Activated CD4-positive, alpha-beta memory T cell treated with anti-CD3 and anti-CD28 coated beads for 36 hours (primary cell): Measurements from ENCODE around the gene ALKBH4. TPM values are rescaled to one million over a fixed set of nuclear protein-coding genes. Genes with fewer than 3 reads are reported as not detected.
"Not testable (repeated sequence)": the region's sequence is repeated elsewhere in the genome, so short reads cannot be mapped to it uniquely, and the experiment has no call there.

Experiments used
- CTCF ChIA-PET: fragments of 350-600 bp; sonication (Branson Sonifier 250); formaldehyde crosslinking; loops from one replicate; lab custom pipeline; 2021; ENCODE audit warnings: antibody characterized with exemption, inconsistent platforms; lab: Charles Lee
- POLR2A ChIA-PET: fragments of 350-600 bp; sonication (Branson Sonifier 250); formaldehyde crosslinking; loops from one replicate; lab custom pipeline; 2021; ENCODE audit warnings: antibody characterized with exemption; lab: Charles Lee
- DNase-seq: peaks from one replicate; pipeline ENCODE4 v3.0.0-alpha.2; 2020
- H3K27ac Mint-ChIP-seq: one replicate; pipeline ENCODE4 v1.8.0; 2021; ENCODE audit warnings: mixed read lengths
- H3K27me3 Mint-ChIP-seq: one replicate; pipeline ENCODE4 v1.8.0; 2021; ENCODE audit warnings: mixed read lengths
- H3K36me3 Mint-ChIP-seq: one replicate; pipeline ENCODE4 v1.8.0; 2021; ENCODE audit warnings: mixed read lengths
- H3K4me1 Mint-ChIP-seq: one replicate; pipeline ENCODE4 v1.8.0; 2021; ENCODE audit warnings: low read depth, mixed read lengths
- H3K4me3 Mint-ChIP-seq: one replicate; pipeline ENCODE4 v1.8.0; 2021; ENCODE audit warnings: mild to moderate bottlenecking, mixed read lengths
- H3K9me3 Mint-ChIP-seq: one replicate; pipeline ENCODE4 v1.8.0; 2021; ENCODE audit warnings: mixed read lengths
- intact Hi-C: fragments of 100-400 bp; cut with micrococcal nuclease; formaldehyde crosslinking; loops from one replicate; pipeline ENCODE4 v1.15.1; 2023
- total RNA-seq, 2 experiments: library from RNA; stranded (reverse); gene quantifications; one replicate each; pipeline ENCODE4 v1.2.3, GENCODE V29; 2021

ALKBH4 gene, protein sequence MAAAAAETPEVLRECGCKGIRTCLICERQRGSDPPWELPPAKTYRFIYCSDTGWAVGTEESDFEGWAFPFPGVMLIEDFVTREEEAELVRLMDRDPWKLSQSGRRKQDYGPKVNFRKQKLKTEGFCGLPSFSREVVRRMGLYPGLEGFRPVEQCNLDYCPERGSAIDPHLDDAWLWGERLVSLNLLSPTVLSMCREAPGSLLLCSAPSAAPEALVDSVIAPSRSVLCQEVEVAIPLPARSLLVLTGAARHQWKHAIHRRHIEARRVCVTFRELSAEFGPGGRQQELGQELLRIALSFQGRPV
- 1 to 10 TPM; 7.7 to 7.8 TPM for total RNA-seq

DNA sequence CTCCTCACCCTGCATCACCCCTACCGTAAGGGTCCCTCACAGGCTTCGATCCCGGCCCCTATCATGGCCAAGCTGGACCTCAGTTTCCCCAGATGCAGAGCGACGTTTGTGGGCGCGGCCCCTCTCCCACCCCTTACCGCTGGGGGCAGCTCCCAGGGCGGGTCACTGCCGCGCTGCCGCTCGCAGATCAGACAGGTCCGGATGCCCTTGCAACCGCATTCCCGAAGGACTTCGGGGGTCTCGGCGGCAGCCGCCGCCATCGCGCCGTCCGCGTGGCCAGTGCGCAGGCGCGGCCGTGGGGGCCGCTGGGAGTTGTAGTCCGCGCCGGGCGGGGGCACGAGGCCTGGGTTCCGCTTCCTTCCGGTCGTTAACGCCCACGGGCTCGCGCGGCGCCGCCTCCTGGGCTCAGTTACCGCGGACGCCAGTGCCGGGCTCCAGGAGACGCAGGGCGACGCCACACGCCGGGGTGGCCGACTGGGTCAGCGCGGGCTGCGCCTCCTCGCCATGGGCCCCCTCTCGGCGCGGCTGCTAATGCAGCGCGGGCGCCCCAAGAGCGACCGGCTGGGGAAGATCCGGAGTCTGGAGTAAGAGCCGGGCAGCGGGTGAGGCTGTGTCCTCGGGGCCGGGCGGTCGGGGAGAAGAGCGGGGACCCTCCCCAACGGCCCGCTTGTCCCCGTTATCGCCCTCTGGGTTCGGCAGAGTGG lies at the start of gene ALKBH4, which contains the start of gene LRWD1:
ALKBH4 (minus strand) TSS at position 287 of the 704 bp plus-strand sequence; CDS start at position 260, 27 bp downstream.
LRWD1 (plus strand) TSS at position 408 of the 704 bp plus-strand sequence; CDS start at position 505, 97 bp downstream.
- Mint-ChIP-seq H3K27ac (peak within 1 kb of the TSS; percentile 75), H3K27me3 (no peaks in the 10 kb centered on the region), H3K4me3 (peak within 1 kb of the TSS; percentile 93), H3K9me3 (no peaks in the 10 kb centered on the region), H3K36me3 (no peaks in the 10 kb centered on the region), H3K4me1 (peaks cover 28% of the 10 kb centered on the region)
- DNase-seq, result peak; percentile 97
- intact Hi-C loops, result loop anchor here (1.0 to 5.0 kb wide), 3 partner anchors 38 to 177 kb away; partner anchors contain the start of gene SH2B2
- ChIA-PET POLR2A (interaction anchor here (0.9 to 2.2 kb wide), 5 partner anchors 9 to 64 kb away, joined by 3 to 7 read pairs (median 4); no protein-coding TSS in a partner anchor), CTCF (interaction anchor here (0.7 to 3.8 kb wide), 5 partner anchors 9 to 60 kb away, joined by 3 to 20 read pairs (median 4); no protein-coding TSS in a partner anchor)

DNA sequence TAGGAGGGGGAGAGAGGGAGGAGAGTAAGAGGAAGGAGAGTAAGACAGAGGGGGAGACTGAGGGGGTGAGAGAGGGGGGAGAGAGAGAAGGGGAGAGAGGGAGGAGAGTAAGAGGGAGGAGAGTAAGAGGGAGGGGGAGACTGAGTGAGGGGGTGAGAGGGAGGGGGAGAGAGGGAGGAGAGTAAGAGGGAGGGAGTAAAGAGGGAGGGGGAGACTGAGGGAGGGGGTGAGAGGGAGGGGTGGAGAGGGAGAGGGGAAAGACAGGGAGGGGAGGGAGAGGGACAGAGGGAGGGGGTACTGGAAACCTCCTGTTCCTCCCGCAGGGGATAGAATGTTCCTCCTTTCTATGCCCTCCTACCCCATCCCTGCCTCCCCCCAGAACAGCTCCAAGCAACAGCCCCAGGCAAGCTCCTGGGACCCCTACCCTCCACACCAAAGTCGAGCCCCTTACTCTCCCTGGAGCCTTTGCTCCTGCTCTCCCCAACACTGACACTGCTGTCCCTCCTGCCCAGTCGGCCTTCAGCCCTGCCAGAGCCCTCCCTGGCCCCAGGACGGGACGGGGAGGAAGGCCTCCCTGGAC lies 48.1 kb upstream of the ALKBH4 start:
- DNase-seq, CTCF ChIA-PET, POLR2A ChIA-PET, H3K36me3 Mint-ChIP-seq, H3K4me1 Mint-ChIP-seq, H3K27ac Mint-ChIP-seq, H3K9me3 Mint-ChIP-seq, intact Hi-C loops, H3K4me3 Mint-ChIP-seq, H3K27me3 Mint-ChIP-seq: not testable (repeated sequence)

DNA sequence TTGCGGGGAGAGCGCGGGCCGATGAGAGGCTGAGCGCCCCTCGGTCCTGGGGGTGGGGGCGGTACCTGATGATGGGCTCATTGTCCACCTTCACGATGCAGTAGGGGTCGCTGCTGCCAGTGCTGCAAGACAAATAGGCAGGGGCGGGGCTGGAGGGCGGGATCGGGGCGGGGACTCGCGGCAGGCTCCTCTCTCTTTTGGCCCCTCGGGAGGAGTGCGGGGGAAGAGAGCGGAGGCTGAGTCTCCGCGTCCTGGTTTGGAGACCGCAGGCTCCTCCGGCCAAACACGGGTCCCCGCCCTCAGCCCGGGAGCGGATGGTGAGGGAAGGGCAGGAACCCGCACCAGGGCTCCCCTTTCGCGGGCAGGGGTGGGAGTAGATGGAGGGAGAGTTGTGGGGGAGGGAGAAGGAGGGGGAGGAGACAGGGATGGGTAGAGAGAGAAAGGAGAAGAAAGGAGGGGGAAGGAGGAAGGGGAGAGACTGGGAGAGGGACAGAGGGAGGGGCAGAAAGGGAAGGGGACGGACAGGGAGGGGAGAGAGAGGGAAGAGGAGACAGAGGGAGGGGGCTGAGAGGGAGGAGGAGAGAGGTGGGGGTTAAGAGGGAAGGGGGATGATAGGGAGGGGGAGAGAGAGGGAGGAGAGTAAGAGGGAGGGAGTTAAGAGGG lies 47.3 kb upstream of the ALKBH4 start:
- POLR2A ChIA-PET, CTCF ChIA-PET, H3K27me3 Mint-ChIP-seq, H3K4me1 Mint-ChIP-seq, H3K9me3 Mint-ChIP-seq, H3K27ac Mint-ChIP-seq, intact Hi-C loops, DNase-seq, H3K36me3 Mint-ChIP-seq, H3K4me3 Mint-ChIP-seq: not testable (repeated sequence)

DNA sequence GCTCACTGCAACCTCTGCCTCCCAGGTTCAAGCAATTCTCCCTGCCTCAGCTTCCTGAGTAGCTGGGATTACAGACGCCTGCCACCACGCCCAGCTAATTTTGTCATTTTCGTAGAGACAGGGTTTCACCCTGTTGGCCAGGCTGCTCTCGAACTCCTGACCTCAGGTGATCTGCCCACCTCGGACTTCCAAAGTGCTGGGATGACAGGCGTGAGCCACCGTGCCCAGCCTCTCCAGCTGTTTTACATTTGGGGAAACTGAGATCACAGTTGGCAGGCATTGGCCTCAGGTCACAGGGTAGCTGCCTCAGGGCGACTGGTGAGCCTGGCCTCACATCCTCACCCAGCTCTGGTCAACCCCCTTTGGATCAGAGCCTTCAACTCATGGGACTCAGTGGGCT lies 45.9 kb upstream of the ALKBH4 start:
- intact Hi-C loops, H3K9me3 Mint-ChIP-seq, DNase-seq, H3K36me3 Mint-ChIP-seq, POLR2A ChIA-PET, H3K4me1 Mint-ChIP-seq, H3K27me3 Mint-ChIP-seq, CTCF ChIA-PET, H3K27ac Mint-ChIP-seq, H3K4me3 Mint-ChIP-seq: not testable (repeated sequence)

DNA sequence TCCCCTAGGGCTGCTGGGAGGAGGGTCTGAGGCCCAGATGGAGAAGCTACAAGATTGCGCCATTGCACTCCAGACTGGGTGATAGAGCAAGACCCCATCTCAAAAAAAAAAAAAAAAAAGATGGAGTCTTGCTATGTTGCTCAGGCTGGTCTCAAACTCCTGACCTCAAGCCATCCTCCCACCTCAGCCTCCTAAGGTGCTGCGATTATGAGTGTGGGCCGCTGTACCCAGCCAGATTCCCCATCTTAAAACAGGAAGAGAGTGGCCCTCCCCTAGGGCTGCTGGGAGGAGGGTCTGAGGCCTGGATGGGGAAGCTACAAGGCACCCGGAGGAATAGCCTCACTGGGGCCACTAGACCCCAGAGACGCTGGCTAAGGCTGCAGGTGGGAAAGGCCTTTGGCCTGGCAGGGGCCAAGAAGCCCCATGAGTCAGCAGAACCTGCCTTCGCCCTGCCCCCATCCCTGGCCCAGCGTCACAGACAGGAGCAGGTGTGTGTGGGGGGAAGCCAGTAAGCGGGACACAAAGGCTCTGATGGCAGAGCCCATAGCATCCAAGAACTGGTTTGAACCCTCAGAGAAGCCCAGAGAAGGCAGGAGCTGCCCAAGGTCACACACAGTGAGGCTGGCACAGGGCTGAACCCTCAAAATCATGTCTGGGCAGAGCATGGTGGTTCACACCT lies 42.9 kb upstream of the ALKBH4 start:
- H3K27ac Mint-ChIP-seq, H3K27me3 Mint-ChIP-seq, CTCF ChIA-PET, intact Hi-C loops, H3K4me1 Mint-ChIP-seq, POLR2A ChIA-PET, DNase-seq, H3K9me3 Mint-ChIP-seq, H3K4me3 Mint-ChIP-seq, H3K36me3 Mint-ChIP-seq: not testable (repeated sequence)

DNA sequence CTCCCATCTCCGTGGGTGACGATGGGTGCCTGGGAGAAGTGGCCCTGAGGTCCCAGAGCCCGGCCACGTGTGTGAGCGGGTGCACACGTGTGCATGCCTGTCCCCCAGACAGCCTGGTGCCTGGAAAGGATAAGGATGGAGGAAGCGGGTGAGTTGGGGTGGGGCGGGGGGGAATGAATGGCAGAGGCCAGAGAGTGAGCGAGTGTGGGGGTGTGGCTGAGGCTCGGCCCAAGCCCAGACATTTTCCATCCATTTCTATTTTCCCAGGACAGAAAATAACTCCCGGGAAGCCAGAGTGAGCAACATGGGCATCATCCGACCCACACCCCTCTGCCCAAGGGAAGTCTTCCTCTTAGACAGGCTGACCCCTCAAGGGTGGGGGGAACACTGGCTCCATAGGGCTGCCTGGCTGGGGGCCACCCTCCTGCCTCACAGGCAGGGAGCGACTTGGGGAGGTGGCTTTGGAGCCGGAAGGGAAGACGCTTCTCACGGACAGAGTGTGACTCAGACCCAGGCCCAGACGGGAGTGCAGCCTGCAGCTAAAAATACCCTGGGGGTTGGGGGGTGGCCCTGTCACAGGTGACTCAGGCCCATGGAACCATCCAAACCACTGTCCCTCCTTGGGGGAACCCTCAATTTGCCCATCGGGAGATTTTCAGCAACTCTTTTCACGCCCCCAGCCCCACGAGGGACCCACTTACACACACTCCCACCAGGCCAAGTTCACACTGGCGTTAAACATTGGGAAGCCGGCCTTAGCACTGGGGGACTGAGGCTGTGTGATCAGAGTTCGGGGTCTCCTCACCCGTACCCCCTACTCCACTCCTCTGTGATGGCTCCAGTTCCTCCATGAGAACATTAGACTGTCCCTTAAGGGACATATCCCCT lies 40.9 kb upstream of the ALKBH4 start:
- POLR2A ChIA-PET, CTCF ChIA-PET, DNase-seq, H3K4me3 Mint-ChIP-seq, intact Hi-C loops, H3K27ac Mint-ChIP-seq, H3K9me3 Mint-ChIP-seq, H3K27me3 Mint-ChIP-seq, H3K36me3 Mint-ChIP-seq, H3K4me1 Mint-ChIP-seq: not testable (repeated sequence)

DNA sequence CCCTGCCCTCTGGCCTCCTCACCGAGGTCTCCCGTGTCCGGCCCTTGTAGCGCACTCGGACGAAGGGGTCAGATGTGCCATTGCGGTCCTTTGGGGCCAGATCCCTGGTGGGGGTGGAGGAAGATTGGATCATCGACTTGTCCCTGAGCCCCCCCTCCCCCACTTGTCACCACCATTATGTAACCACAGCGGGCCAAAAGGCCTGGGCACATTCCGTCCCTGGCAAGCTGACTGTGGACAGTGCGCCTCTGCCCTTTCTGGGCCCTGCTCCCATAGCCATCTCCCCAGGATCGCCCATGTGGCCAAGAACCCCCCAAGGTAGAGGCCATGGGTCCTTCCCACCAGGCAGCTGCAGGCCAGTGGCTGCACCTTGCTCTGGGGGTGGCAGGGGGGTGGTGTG lies 38.5 kb upstream of the ALKBH4 start:
- H3K27ac Mint-ChIP-seq, H3K27me3 Mint-ChIP-seq, DNase-seq, H3K36me3 Mint-ChIP-seq, H3K4me1 Mint-ChIP-seq, H3K4me3 Mint-ChIP-seq, H3K9me3 Mint-ChIP-seq, intact Hi-C loops, POLR2A ChIA-PET, CTCF ChIA-PET: not testable (repeated sequence)

DNA sequence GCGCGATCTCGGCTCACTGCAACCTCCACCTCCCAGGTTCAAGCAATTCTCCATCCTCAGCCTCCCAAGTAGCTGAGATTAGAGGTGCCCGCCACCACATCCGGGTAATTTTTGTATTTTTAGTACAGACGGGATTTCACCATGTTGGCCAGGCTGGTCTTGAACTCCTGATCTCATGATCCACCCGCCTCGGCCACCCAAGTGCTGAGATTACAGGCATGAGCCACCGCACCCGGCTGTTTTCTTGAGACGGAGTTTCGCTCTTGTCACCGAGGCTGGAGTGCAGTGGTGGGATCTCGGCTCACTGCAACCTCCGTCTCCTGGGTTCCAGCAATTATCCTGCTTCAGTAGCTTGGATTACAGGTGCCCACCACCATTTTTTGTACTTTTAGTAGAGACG lies 33.7 kb upstream of the ALKBH4 start:
- H3K9me3 Mint-ChIP-seq, H3K36me3 Mint-ChIP-seq, H3K4me1 Mint-ChIP-seq, H3K27me3 Mint-ChIP-seq, intact Hi-C loops, CTCF ChIA-PET, POLR2A ChIA-PET, H3K27ac Mint-ChIP-seq, H3K4me3 Mint-ChIP-seq, DNase-seq: not testable (repeated sequence)

DNA sequence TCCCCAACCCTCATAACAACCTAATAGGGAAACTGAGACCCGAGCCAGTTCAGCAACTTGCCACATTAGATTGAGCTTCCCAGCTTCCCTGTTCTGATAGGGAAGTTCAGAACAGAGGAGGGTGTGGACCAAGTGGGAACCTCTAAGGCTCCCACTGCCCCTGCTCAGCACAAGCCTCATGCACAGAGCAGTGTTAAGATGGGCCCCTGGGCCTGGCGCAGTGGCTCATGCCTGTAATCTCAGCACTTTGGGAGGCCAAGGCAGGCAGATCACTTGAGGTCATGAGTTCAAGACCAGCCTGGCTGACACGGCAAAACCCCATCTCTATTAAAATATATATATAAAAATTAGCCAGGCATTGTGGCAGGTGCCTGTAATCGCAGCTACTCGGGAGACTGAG lies 32.6 kb upstream of the ALKBH4 start:
- H3K36me3 Mint-ChIP-seq, H3K9me3 Mint-ChIP-seq, intact Hi-C loops, H3K27ac Mint-ChIP-seq, H3K4me3 Mint-ChIP-seq, H3K27me3 Mint-ChIP-seq, POLR2A ChIA-PET, DNase-seq, CTCF ChIA-PET, H3K4me1 Mint-ChIP-seq: not testable (repeated sequence)

DNA sequence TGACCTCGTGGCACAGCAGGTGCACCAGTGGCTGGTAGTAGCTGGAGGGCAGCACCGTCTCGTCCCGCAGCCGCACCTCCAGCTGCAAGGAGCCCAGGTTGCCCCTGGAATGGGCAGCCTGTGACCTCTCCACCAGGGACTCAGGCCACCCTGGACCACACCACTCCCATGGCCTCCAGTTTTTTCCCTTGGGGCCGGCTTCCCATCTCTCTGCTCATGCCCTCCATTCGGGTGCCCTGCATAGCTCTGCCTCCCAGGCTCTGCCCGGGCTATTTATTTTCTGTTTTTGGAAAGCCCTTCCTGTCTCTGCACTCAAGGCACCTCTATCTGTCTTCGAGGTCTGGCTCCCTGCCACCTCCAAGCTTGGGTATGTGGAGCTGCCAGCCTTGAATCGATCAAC lies 32.2 kb upstream of the ALKBH4 start:
- H3K36me3 Mint-ChIP-seq, H3K4me1 Mint-ChIP-seq, POLR2A ChIA-PET, H3K27me3 Mint-ChIP-seq, H3K27ac Mint-ChIP-seq, H3K9me3 Mint-ChIP-seq, H3K4me3 Mint-ChIP-seq, intact Hi-C loops, DNase-seq, CTCF ChIA-PET: not testable (repeated sequence)

DNA sequence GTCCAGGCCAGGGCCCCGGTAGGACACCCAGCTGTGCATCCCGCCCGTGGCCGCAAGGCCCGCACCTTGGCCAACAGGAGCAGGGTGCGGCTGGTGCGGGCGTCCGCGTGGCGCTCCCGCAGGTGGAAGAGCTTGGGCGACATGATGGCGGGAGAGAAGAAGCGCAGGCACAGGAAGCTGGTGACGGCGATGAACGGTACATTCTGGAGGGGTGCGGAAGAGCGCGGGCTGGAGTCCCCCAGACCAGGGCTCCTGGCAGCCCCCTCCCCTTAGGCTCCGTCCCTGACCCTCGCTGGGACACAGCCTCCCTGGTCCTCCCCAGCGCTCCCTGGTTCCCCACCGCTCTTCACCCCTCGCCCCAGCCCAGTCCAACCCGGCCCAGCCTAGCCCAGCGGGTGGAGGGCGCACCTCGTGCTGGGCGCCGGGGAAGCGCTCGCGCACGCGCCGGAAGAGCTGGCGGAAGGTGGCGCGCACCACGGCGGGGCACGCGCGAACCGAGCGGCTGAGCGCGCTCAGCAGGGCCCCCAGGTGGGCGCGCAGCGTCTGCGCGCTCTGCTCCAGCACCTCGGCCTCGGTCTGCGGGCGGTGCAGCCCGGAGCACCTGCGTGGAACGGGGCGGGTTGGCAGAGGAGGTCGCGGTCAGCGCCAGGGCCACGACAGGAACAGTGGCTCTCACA lies 29.9 kb upstream of the ALKBH4 start:
- DNase-seq, H3K4me1 Mint-ChIP-seq, H3K27ac Mint-ChIP-seq, H3K36me3 Mint-ChIP-seq, intact Hi-C loops, POLR2A ChIA-PET, CTCF ChIA-PET, H3K27me3 Mint-ChIP-seq, H3K4me3 Mint-ChIP-seq, H3K9me3 Mint-ChIP-seq: not testable (repeated sequence)
